ENCODE data around the gene N4BP2L2.

The N4BP2L2 gene

GRCh38 chr13:32426990-32427851 lies 111.4 kb downstream of the N4BP2L2 start:
- H3K9ac ChIP-seq, result peak overlapping the region; percentile 74
- peaks cover 34% of the 10 kb centered on the region for H3K4me1 ChIP-seq (ENCODE audit: low read depth, poor library complexity, severe bottlenecking)
- peaks cover 38% of the 10 kb centered on the region for H3K79me2 ChIP-seq (ENCODE audit: insufficient read depth, low read depth)
- no peaks in the 10 kb centered on the region for H3K27me3 ChIP-seq (ENCODE audit: insufficient read depth, low read depth)
- no peak for TF ChIP-seq CTCF (conservative IDR thresholded peaks at IDR 0.05; ENCODE audit: low read depth, low read length)
- no peaks in the 10 kb centered on the region for H4K20me1 ChIP-seq (ENCODE audit: insufficient read depth)
- no peaks in the 10 kb centered on the region for H3K36me3 ChIP-seq (ENCODE audit: insufficient read depth)
- H3K27ac ChIP-seq, result peak overlapping the region; percentile 86
- no peak overlapping the region for H3K4me3 ChIP-seq (IDR thresholded peaks at IDR 0.05; ENCODE audit: insufficient read depth, low read depth, low read length)
- peak overlapping the region; percentile 92 for H3K4me2 ChIP-seq
- H2AFZ ChIP-seq (ENCODE audit: low read depth), result peak overlapping the region; percentile 75

GRCh38 chr13:32426191-32426989 lies 112.2 kb downstream of the N4BP2L2 start:
- Histone ChIP-seq H3K36me3 (ENCODE audit: insufficient read depth) (no peaks in the 10 kb centered on the region), H3K27ac (peak overlapping the region; percentile 86), H3K4me3 (IDR thresholded peaks at IDR 0.05; ENCODE audit: insufficient read depth, low read depth, low read length) (no peak overlapping the region), H3K79me2 (ENCODE audit: insufficient read depth, low read depth) (peaks cover 38% of the 10 kb centered on the region), H3K4me2 (peak overlapping the region; percentile 92), H2AFZ (ENCODE audit: low read depth) (peak overlapping the region; percentile 75), H3K9ac (peak overlapping the region; percentile 74), H3K4me1 (ENCODE audit: low read depth, poor library complexity, severe bottlenecking) (peaks cover 34% of the 10 kb centered on the region), H3K27me3 (ENCODE audit: insufficient read depth, low read depth) (no peaks in the 10 kb centered on the region), H4K20me1 (ENCODE audit: insufficient read depth) (no peaks in the 10 kb centered on the region)
- no peak for TF ChIP-seq CTCF (conservative IDR thresholded peaks at IDR 0.05; ENCODE audit: low read depth, low read length)

- Histone ChIP-seq H3K27me3 (ENCODE audit: insufficient read depth, low read depth) (no peaks in the 10 kb centered on the region), H3K4me3 (IDR thresholded peaks at IDR 0.05; ENCODE audit: insufficient read depth, low read depth, low read length) (no peak overlapping the region), H4K20me1 (ENCODE audit: insufficient read depth) (no peaks in the 10 kb centered on the region), H3K27ac (peak overlapping the region; percentile 86; the same call in 1 of the 2 replicates), H3K36me3 (ENCODE audit: insufficient read depth) (no peaks in the 10 kb centered on the region), H2AFZ (ENCODE audit: low read depth) (no peak overlapping the region), H3K9ac (no peak overlapping the region; the same call in 1 of the 2 replicates), H3K79me2 (ENCODE audit: insufficient read depth, low read depth) (peaks cover 38% of the 10 kb centered on the region), H3K4me2 (peak overlapping the region; percentile 92; the same call in 1 of the 2 replicates), H3K4me1 (ENCODE audit: low read depth, poor library complexity, severe bottlenecking) (peaks cover 28% of the 10 kb centered on the region)
- no peak for TF ChIP-seq CTCF (conservative IDR thresholded peaks at IDR 0.05; ENCODE audit: low read depth, low read length)
Measured at GRCh38 chr13:32425158-32425557, 113.4 kb downstream of the N4BP2L2 start.

GRCh38 chr13:32423592-32423991 lies 115.0 kb downstream of the N4BP2L2 start:
- H3K36me3 ChIP-seq (ENCODE audit: insufficient read depth), result no peaks in the 10 kb centered on the region
- H3K9ac ChIP-seq, result no peak overlapping the region
- no peak for TF ChIP-seq CTCF (conservative IDR thresholded peaks at IDR 0.05; ENCODE audit: low read depth, low read length)
- no peak overlapping the region for H3K4me3 ChIP-seq (IDR thresholded peaks at IDR 0.05; ENCODE audit: insufficient read depth, low read depth, low read length)
- no peak overlapping the region for H2AFZ ChIP-seq (ENCODE audit: low read depth)
- no peak overlapping the region for H3K4me2 ChIP-seq
- H3K79me2 ChIP-seq (ENCODE audit: insufficient read depth, low read depth), result peaks cover 38% of the 10 kb centered on the region
- H3K27ac ChIP-seq, result no peak overlapping the region
- no peaks in the 10 kb centered on the region for H3K27me3 ChIP-seq (ENCODE audit: insufficient read depth, low read depth)
- H4K20me1 ChIP-seq (ENCODE audit: insufficient read depth), result no peaks in the 10 kb centered on the region
- peaks cover 13% of the 10 kb centered on the region for H3K4me1 ChIP-seq (ENCODE audit: low read depth, poor library complexity, severe bottlenecking)

All from KMS-11 (cell line).